SU-DHL-6 (cell line): ENCODE results near the gene PPP6R3.

Source experiments
- H2AFZ ChIP-seq: fragments of 200-600 bp; sonication (generic); 2 replicates; pipeline ENCODE4 v1.6.1; 2014; ENCODE audit warnings: low read depth, mild to moderate bottlenecking, moderate library complexity, mixed read lengths, antibody characterized with exemption, low read length; ENCODE audit not compliant: severe bottlenecking
- H3F3A ChIP-seq: fragments of 200-600 bp; shearing (Covaris generic); 2 replicates; pipeline ENCODE4 v1.6.0; 2016; ENCODE audit warnings: antibody characterized with exemption, mild to moderate bottlenecking; ENCODE audit not compliant: insufficient read depth
- H3K27ac ChIP-seq: fragments of 200-600 bp; sonication (generic); 2 replicates; pipeline ENCODE4 v1.5.1; 2016; ENCODE audit warnings: low read depth, mild to moderate bottlenecking, low read length, moderate library complexity, mixed read lengths
- H3K27me3 ChIP-seq: fragments of 200-600 bp; sonication (generic), shearing (Covaris generic); 2 replicates; pipeline ENCODE4 v1.6.0; 2014; ENCODE audit warnings: mild to moderate bottlenecking, low read length
- H3K36me3 ChIP-seq: fragments of 200-600 bp; sonication (generic); 2 replicates; pipeline ENCODE4 v1.6.1; 2014; ENCODE audit warnings: mild to moderate bottlenecking, low read length, mixed read lengths
- H3K4me2 ChIP-seq: fragments of 300-600, 200-600 bp; shearing (Covaris generic), sonication (generic); 2 replicates; pipeline ENCODE4 v1.6.0; 2014; ENCODE audit warnings: low read length, low read depth, mild to moderate bottlenecking; ENCODE audit not compliant: poor library complexity, severe bottlenecking
- H3K4me3 ChIP-seq: fragments of 200-600 bp; sonication (generic); 2 replicates; pipeline ENCODE4 v1.5.1; 2014; ENCODE audit warnings: antibody characterized with exemption, low read length, mild to moderate bottlenecking, mixed read lengths; ENCODE audit not compliant: insufficient read depth, poor library complexity, severe bottlenecking
- H3K79me2 ChIP-seq: fragments of 200-600 bp; sonication (generic); 2 replicates; pipeline ENCODE4 v1.6.1; 2014; ENCODE audit warnings: mild to moderate bottlenecking, low read length, moderate library complexity; ENCODE audit not compliant: insufficient read depth
- H3K9ac ChIP-seq: fragments of 200-600 bp; sonication (generic); 2 replicates; pipeline ENCODE4 v1.7.0; 2014; ENCODE audit warnings: mild to moderate bottlenecking, low read length
- H3K9me2 ChIP-seq: fragments of 200-600 bp; sonication (generic); replicated peaks from 2 replicates; pipeline ENCODE4 v1.6.1; 2014; ENCODE audit warnings: low read length; ENCODE audit not compliant: insufficient read depth
- H3K9me3 ChIP-seq: fragments of 200-600 bp; sonication (generic); 2 replicates; pipeline ENCODE4 v1.6.1; 2014; ENCODE audit warnings: low read length, mixed read lengths; ENCODE audit not compliant: insufficient read depth
- H4K20me1 ChIP-seq: fragments of 200-600 bp; sonication (generic); 2 replicates; pipeline ENCODE4 v1.6.1; 2014; ENCODE audit warnings: low read depth, mild to moderate bottlenecking, antibody characterized with exemption, low read length, moderate library complexity, mixed read lengths
- CTCF ChIP-seq: fragments of 200-600 bp; sonication (generic); IDR thresholded peaks from one replicate; pipeline ENCODE4 v1.5.1; 2017; ENCODE audit warnings: antibody characterized with exemption, mild to moderate bottlenecking, low read length, moderate library complexity; ENCODE audit not compliant: insufficient read depth, poor library complexity, severe bottlenecking
- EZH2phosphoT487 ChIP-seq: fragments of 200-600 bp; sonication (generic), shearing (Covaris generic); conservative IDR thresholded peaks from 2 replicates; pipeline ENCODE4 v1.6.1; 2018; ENCODE audit warnings: mild to moderate bottlenecking, antibody characterized with exemption, low read length, moderate library complexity, mixed read lengths

The PPP6R3 gene

GRCh38 chr11:68542617-68543016, 82.1 kb downstream of the PPP6R3 start:
- H2AFZ ChIP-seq: no peak overlapping the region
- no peaks in the 10 kb centered on the region for H3K9me2 ChIP-seq
- H3K4me2 ChIP-seq: no peak overlapping the region
- no peaks in the 10 kb centered on the region for H3K9me3 ChIP-seq
- peaks cover 52% of the 10 kb centered on the region for H3K79me2 ChIP-seq
- H3F3A ChIP-seq: no peaks in the 10 kb centered on the region
- peaks cover 28% of the 10 kb centered on the region; the same call in 1 of the 2 replicates for H3K36me3 ChIP-seq
- H3K27ac ChIP-seq: no peak overlapping the region
- no peaks in the 10 kb centered on the region for H3K27me3 ChIP-seq
- peaks cover 6% of the 10 kb centered on the region; the same call in 1 of the 2 replicates for H4K20me1 ChIP-seq
- H3K9ac ChIP-seq: no peak overlapping the region
- no peak for TF ChIP-seq CTCF
- TF ChIP-seq EZH2phosphoT487: no peak
- H3K4me3 ChIP-seq: no peak overlapping the region

GRCh38 chr11:68543594-68543993, 83.0 kb downstream of the PPP6R3 start:
- no peaks in the 10 kb centered on the region for H3K9me3 ChIP-seq
- no peak overlapping the region for H3K9ac ChIP-seq
- no peak overlapping the region for H3K4me2 ChIP-seq
- peaks cover 56% of the 10 kb centered on the region for H3K79me2 ChIP-seq
- H3K36me3 ChIP-seq: peaks cover 25% of the 10 kb centered on the region; the same call in 1 of the 2 replicates
- no peaks in the 10 kb centered on the region; the same call in 1 of the 2 replicates for H4K20me1 ChIP-seq
- no peaks in the 10 kb centered on the region for H3K9me2 ChIP-seq
- H3K4me3 ChIP-seq: no peak overlapping the region
- no peaks in the 10 kb centered on the region for H3K27me3 ChIP-seq
- TF ChIP-seq EZH2phosphoT487 (no peak), CTCF (no peak)
- no peaks in the 10 kb centered on the region for H3F3A ChIP-seq
- no peak overlapping the region for H3K27ac ChIP-seq
- no peak overlapping the region for H2AFZ ChIP-seq

- Histone ChIP-seq H3K36me3 (peaks cover 25% of the 10 kb centered on the region; the same call in 1 of the 2 replicates), H3K9me2 (no peaks in the 10 kb centered on the region), H2AFZ (no peak overlapping the region), H3K79me2 (peaks cover 52% of the 10 kb centered on the region), H3K4me2 (no peak overlapping the region), H3K27ac (no peak overlapping the region), H3F3A (no peaks in the 10 kb centered on the region), H3K27me3 (no peaks in the 10 kb centered on the region), H3K9ac (no peak overlapping the region), H3K4me3 (no peak overlapping the region), H4K20me1 (no peaks in the 10 kb centered on the region; the same call in 1 of the 2 replicates), H3K9me3 (no peaks in the 10 kb centered on the region)
- no peak for TF ChIP-seq CTCF
- TF ChIP-seq EZH2phosphoT487: no peak
These were observed 84.8 kb downstream of the PPP6R3 start for GRCh38 chr11:68545347-68545746.
